DMS 273 (cell line): ENCODE results near the gene PSMD8.

Experiments used
- DNase-seq: peaks from one replicate; lab custom pipeline; 2025; ENCODE audit not compliant: unreplicated experiment; lab: John Stamatoyannopoulos, UW

Gene PSMD8

GRCh38 chr19:38374332-38375097, at the start of gene PSMD8:
TSS of gene PSMD8 (plus strand) at chr19:38374571. CDS start at chr19:38374602, 31 bp downstream.
- DNase-seq: peak; percentile 100

- DNase-seq: no peak
These were observed 47.8 kb upstream of the PSMD8 start for GRCh38 chr19:38326591-38326990.

GRCh38 chr19:38329651-38330050, 44.7 kb upstream of the PSMD8 start:
- no peak for DNase-seq

GRCh38 chr19:38331728-38332127, 42.6 kb upstream of the PSMD8 start:
- DNase-seq: no peak

- DNase-seq: no peak
These were observed 41.1 kb upstream of the PSMD8 start for GRCh38 chr19:38333245-38333644.

- DNase-seq: peak; percentile 97
These were observed 38.3 kb upstream of the PSMD8 start for GRCh38 chr19:38335949-38336637.

GRCh38 chr19:38336638-38337359, 37.6 kb upstream of the PSMD8 start:
- peak; percentile 97 for DNase-seq

- DNase-seq: no peak
These were observed 37.1 kb upstream of the PSMD8 start for GRCh38 chr19:38337360-38337653.

GRCh38 chr19:38339011-38339410, 35.4 kb upstream of the PSMD8 start:
- DNase-seq: peak; percentile 59

GRCh38 chr19:38340927-38341326, 33.4 kb upstream of the PSMD8 start:
- no peak for DNase-seq

- DNase-seq: no peak
These were observed 27.5 kb upstream of the PSMD8 start for GRCh38 chr19:38346837-38347236.

GRCh38 chr19:38350883-38351282, 23.5 kb upstream of the PSMD8 start:
- DNase-seq: no peak

- peak; percentile 60 for DNase-seq
These were observed 22.4 kb upstream of the PSMD8 start for GRCh38 chr19:38351865-38352395.

- peak; percentile 89 for DNase-seq
These were observed 21.8 kb upstream of the PSMD8 start for GRCh38 chr19:38352611-38353010.

GRCh38 chr19:38355728-38356725, 18.3 kb upstream of the PSMD8 start:
- no peak for DNase-seq

- DNase-seq: no peak
These were observed 16.3 kb upstream of the PSMD8 start for GRCh38 chr19:38358071-38358470.

GRCh38 chr19:38359242-38360021, 14.9 kb upstream of the PSMD8 start:
- DNase-seq: no peak

GRCh38 chr19:38360351-38360750, 14.0 kb upstream of the PSMD8 start:
- DNase-seq: peak; percentile 47

GRCh38 chr19:38360839-38361631, 13.3 kb upstream of the PSMD8 start:
- no peak for DNase-seq
